KMS-11 (cell line): ENCODE data around the gene GLOD4.

Experiments used
- H2AFZ ChIP-seq: fragments of 200-600 bp; sonication (generic); 2 replicates; pipeline ENCODE4 v1.6.1; 2016; ENCODE audit warnings: antibody characterized with exemption, mixed run types, low read depth
- H3K27ac ChIP-seq: fragments of 200-600 bp; sonication (generic); 2 replicates; pipeline ENCODE4 v1.6.1; 2016; ENCODE audit warnings: mild to moderate bottlenecking, mixed run types
- H3K27me3 ChIP-seq: fragments of 200-600 bp; sonication (generic); 2 replicates; pipeline ENCODE4 v1.6.1; 2017; ENCODE audit warnings: mild to moderate bottlenecking, low read depth, mixed run types, moderate library complexity; ENCODE audit not compliant: insufficient read depth
- H3K36me3 ChIP-seq: fragments of 200-600 bp; sonication (generic); 2 replicates; pipeline ENCODE4 v1.6.1; 2017; ENCODE audit warnings: mild to moderate bottlenecking, mixed run types; ENCODE audit not compliant: insufficient read depth
- H3K4me1 ChIP-seq: fragments of 200-600 bp; sonication (generic); 2 replicates; pipeline ENCODE4 v1.6.1; 2016; ENCODE audit warnings: mild to moderate bottlenecking, low read depth, mixed run types; ENCODE audit not compliant: poor library complexity, severe bottlenecking
- H3K4me2 ChIP-seq: fragments of 200-600 bp; sonication (generic); 2 replicates; pipeline ENCODE4 v1.7.0; 2016; ENCODE audit warnings: mild to moderate bottlenecking, mixed run types
- H3K4me3 ChIP-seq: fragments of 200-600 bp; sonication (generic); IDR thresholded peaks from 2 replicates; pipeline ENCODE4 v1.6.1; 2017; ENCODE audit warnings: low read depth, low read length, mixed read lengths; ENCODE audit not compliant: insufficient read depth
- H3K79me2 ChIP-seq: fragments of 200-600 bp; sonication (generic); 2 replicates; pipeline ENCODE4 v1.6.1; 2016; ENCODE audit warnings: low read depth, mixed run types; ENCODE audit not compliant: insufficient read depth
- H3K9ac ChIP-seq: fragments of 200-600 bp; sonication (generic); 2 replicates; pipeline ENCODE4 v1.6.1; 2016; ENCODE audit warnings: mild to moderate bottlenecking, mixed run types
- H4K20me1 ChIP-seq: fragments of 200-600 bp; sonication (generic); 2 replicates; pipeline ENCODE4 v1.6.1; 2016; ENCODE audit warnings: mild to moderate bottlenecking, mixed run types; ENCODE audit not compliant: insufficient read depth
- CTCF ChIP-seq: fragments of 200-600 bp; sonication (generic); conservative IDR thresholded peaks from 2 replicates; pipeline ENCODE4 v1.6.1; 2017; ENCODE audit warnings: low read depth, mild to moderate bottlenecking, antibody characterized with exemption, low read length, moderate library complexity, mixed read lengths

Gene GLOD4

GRCh38 chr17:800446-801242, 18.6 kb upstream of the GLOD4 start:
- no peaks in the 10 kb centered on the region for H4K20me1 ChIP-seq
- H3K9ac ChIP-seq, result no peak overlapping the region
- H3K4me3 ChIP-seq, result no peak overlapping the region
- no peaks in the 10 kb centered on the region for H3K79me2 ChIP-seq
- H3K4me1 ChIP-seq, result no peaks in the 10 kb centered on the region
- no peaks in the 10 kb centered on the region for H3K36me3 ChIP-seq
- no peak overlapping the region for H3K4me2 ChIP-seq
- no peak overlapping the region for H3K27ac ChIP-seq
- peaks cover 18% of the 10 kb centered on the region; the same call in 1 of the 2 replicates for H3K27me3 ChIP-seq
- TF ChIP-seq CTCF, result no peak
- no peak overlapping the region for H2AFZ ChIP-seq

GRCh38 chr17:799261-799660, 17.2 kb upstream of the GLOD4 start:
- H2AFZ ChIP-seq, result no peak overlapping the region
- TF ChIP-seq CTCF, result no peak
- no peaks in the 10 kb centered on the region for H3K36me3 ChIP-seq
- no peak overlapping the region for H3K27ac ChIP-seq
- H3K4me3 ChIP-seq, result no peak overlapping the region
- no peaks in the 10 kb centered on the region for H3K4me1 ChIP-seq
- H3K79me2 ChIP-seq, result no peaks in the 10 kb centered on the region
- H3K27me3 ChIP-seq, result peaks cover 15% of the 10 kb centered on the region; the same call in 1 of the 2 replicates
- no peaks in the 10 kb centered on the region for H4K20me1 ChIP-seq
- no peak overlapping the region for H3K4me2 ChIP-seq
- H3K9ac ChIP-seq, result no peak overlapping the region

GRCh38 chr17:798246-798645, 16.2 kb upstream of the GLOD4 start:
- H3K4me3 ChIP-seq, result no peak overlapping the region
- H3K36me3 ChIP-seq, result no peaks in the 10 kb centered on the region
- H3K4me1 ChIP-seq, result no peaks in the 10 kb centered on the region
- H3K79me2 ChIP-seq, result no peaks in the 10 kb centered on the region
- H3K4me2 ChIP-seq, result no peak overlapping the region
- TF ChIP-seq CTCF, result no peak
- H3K9ac ChIP-seq, result no peak overlapping the region
- H3K27me3 ChIP-seq, result peaks cover 8% of the 10 kb centered on the region; the same call in 1 of the 2 replicates
- no peak overlapping the region for H2AFZ ChIP-seq
- H3K27ac ChIP-seq, result no peak overlapping the region
- no peaks in the 10 kb centered on the region for H4K20me1 ChIP-seq

GRCh38 chr17:797236-797840, 15.3 kb upstream of the GLOD4 start:
- Histone ChIP-seq H3K36me3 (no peaks in the 10 kb centered on the region), H3K4me2 (no peak overlapping the region), H4K20me1 (no peaks in the 10 kb centered on the region), H3K79me2 (no peaks in the 10 kb centered on the region), H3K4me1 (no peaks in the 10 kb centered on the region), H3K9ac (no peak overlapping the region), H3K4me3 (no peak overlapping the region), H3K27ac (no peak overlapping the region), H3K27me3 (peaks cover 6% of the 10 kb centered on the region; the same call in 1 of the 2 replicates), H2AFZ (no peak overlapping the region)
- TF ChIP-seq CTCF, result no peak
